Smooth muscle cell (in vitro differentiated cells): ENCODE results near the gene DSE. TPM values are rescaled to one million over a fixed set of nuclear protein-coding genes. Genes with fewer than 3 reads are reported as not detected.

Experiments
- DNase-seq: peaks from one replicate; lab custom pipeline; 2025; ENCODE audit not compliant: unreplicated experiment; lab: John Stamatoyannopoulos, UW
- H2AFZ ChIP-seq: fragments of 200-600 bp; sonication (generic); 2 replicates; pipeline ENCODE4 v1.6.0; 2016; ENCODE audit warnings: antibody characterized with exemption, low read depth, mild to moderate bottlenecking
- H3F3A ChIP-seq: fragments of 200-600 bp; sonication (generic); 2 replicates; pipeline ENCODE4 v1.6.0; 2017; ENCODE audit warnings: antibody characterized with exemption, low read depth
- H3K27ac ChIP-seq: fragments of 200-600 bp; sonication (generic); 2 replicates; pipeline ENCODE4 v1.5.1; 2016; ENCODE audit warnings: low read depth, mild to moderate bottlenecking
- H3K27me3 ChIP-seq: fragments of 200-600 bp; sonication (generic); 2 replicates; pipeline ENCODE4 v1.6.1; 2016; ENCODE audit warnings: low read depth, mild to moderate bottlenecking
- H3K36me3 ChIP-seq: fragments of 200-600 bp; sonication (generic); 2 replicates; pipeline ENCODE4 v1.5.1; 2016; ENCODE audit warnings: low read depth
- H3K4me1 ChIP-seq: fragments of 200-600 bp; sonication (generic); 2 replicates; pipeline ENCODE4 v1.5.1; 2016; ENCODE audit warnings: low read depth
- H3K4me2 ChIP-seq: fragments of 200-600 bp; sonication (generic); 2 replicates; pipeline ENCODE4 v1.6.0; 2016; ENCODE audit warnings: mild to moderate bottlenecking
- H3K4me3 ChIP-seq: fragments of 200-600 bp; sonication (generic); 2 replicates; pipeline ENCODE4 v1.5.1; 2016; ENCODE audit warnings: mild to moderate bottlenecking
- H3K79me2 ChIP-seq: fragments of 200-600 bp; sonication (generic); 2 replicates; pipeline ENCODE4 v1.6.0; 2016; ENCODE audit warnings: low read depth, mild to moderate bottlenecking
- H3K9ac ChIP-seq: fragments of 200-600 bp; sonication (generic); 2 replicates; pipeline ENCODE4 v1.6.0; 2016; ENCODE audit warnings: low read depth
- H3K9me3 ChIP-seq: fragments of 200-600 bp; sonication (generic); replicated peaks from 2 replicates; pipeline ENCODE4 v1.5.1; 2016; ENCODE audit warnings: low read depth
- H4K20me1 ChIP-seq: fragments of 200-600 bp; sonication (generic); 2 replicates; pipeline ENCODE4 v1.6.0; 2016; ENCODE audit warnings: low read depth
- CTCF ChIP-seq: fragments of 200-600 bp; sonication (generic); IDR thresholded peaks from 2 replicates; pipeline ENCODE4 v1.5.1; 2017; ENCODE audit warnings: borderline replicate concordance, mild to moderate bottlenecking, antibody characterized with exemption; ENCODE audit not compliant: insufficient read depth, poor library complexity, severe bottlenecking
- WGBS: methylation state at CpG from one replicate; pipeline ENCODE4 v1.1.7; 2016; ENCODE audit warnings: low lambda C conversion rate; 5-methylcytosine and 5-hydroxymethylcytosine counted together
- polyA plus RNA-seq: library from polyadenylated mRNA; unstranded; fragments of >200 nt; fragmentation: Nextera tagmentation; extraction: Ambion mirVana; gene quantifications from 2 replicates; pipeline ENCODE4 v1.2.1, GENCODE V29; 2016
- total RNA-seq: library from RNA; depleted of rRNA; stranded (reverse); fragments of >200 nt; gene quantifications from 2 replicates; pipeline ENCODE4 v1.2.3, GENCODE V29; 2014

Gene DSE
- total and polyA plus RNA-seq, 2 experiments from 2014 or later: 38.6 to 76.2 TPM

DNA sequence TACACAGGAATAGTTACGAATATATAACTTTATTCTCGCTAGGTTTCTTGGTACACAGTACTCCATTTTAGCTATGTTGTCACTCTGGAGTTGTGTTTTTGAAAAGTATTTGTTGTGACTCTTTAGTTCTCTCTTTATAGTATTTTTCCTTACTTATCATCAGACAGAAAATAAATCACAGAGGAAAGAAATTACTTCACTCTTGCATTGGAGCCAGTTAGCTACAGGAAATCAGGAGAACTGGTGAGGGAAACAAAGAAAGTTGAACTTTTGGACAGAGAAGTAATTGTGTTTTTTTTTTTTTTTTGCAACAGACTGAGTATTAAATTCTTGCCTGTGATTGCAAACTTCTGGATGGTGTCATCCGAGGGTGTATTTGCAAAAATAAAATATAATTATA, 33.9 kb downstream of the DSE start:
- H3K4me3 ChIP-seq: peak overlapping the region; percentile 5
- TF ChIP-seq CTCF: no peak

DNA sequence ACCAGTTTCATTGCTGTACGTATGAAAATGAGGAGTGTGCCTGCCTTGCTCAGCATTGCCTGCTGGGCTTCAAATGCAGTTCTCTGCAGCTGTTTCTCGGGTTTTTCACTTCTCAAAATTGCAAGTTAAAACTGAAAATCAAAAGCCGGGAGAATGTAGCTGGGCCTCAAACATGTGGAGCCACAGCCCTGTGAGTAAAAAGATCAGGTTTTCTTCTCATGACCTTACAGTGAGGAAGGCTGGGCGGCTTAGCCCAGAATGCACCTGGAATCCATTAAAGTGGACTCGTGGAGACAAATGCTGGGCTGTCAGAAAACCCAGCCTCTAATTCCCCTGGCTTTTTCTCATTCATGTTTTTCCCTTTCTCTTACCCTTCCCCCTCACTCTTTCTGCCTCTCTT, 34.4 kb downstream of the DSE start:
- H3K27ac ChIP-seq: peak overlapping the region; percentile 79
- H3F3A ChIP-seq: peaks cover 35% of the 10 kb centered on the region
- TF ChIP-seq CTCF: no peak
- H4K20me1 ChIP-seq: peaks cover 46% of the 10 kb centered on the region
- peaks cover 42% of the 10 kb centered on the region for H3K4me1 ChIP-seq
- peaks cover 71% of the 10 kb centered on the region for H3K79me2 ChIP-seq
- peak overlapping the region; percentile 5 for H3K4me3 ChIP-seq
- no peaks in the 10 kb centered on the region for H3K27me3 ChIP-seq
- H3K4me2 ChIP-seq: peak overlapping the region; percentile 79
- no peak for DNase-seq
- H3K9me3 ChIP-seq: no peaks in the 10 kb centered on the region
- no peak overlapping the region for H3K9ac ChIP-seq
- H3K36me3 ChIP-seq: no peaks in the 10 kb centered on the region
- no peak overlapping the region for H2AFZ ChIP-seq
- 16% methylated on average over 5 of the region's 5 CpGs for WGBS

More for the DNA sequence above, 33.9 kb downstream of the DSE start:
- Histone ChIP-seq H3F3A (peaks cover 35% of the 10 kb centered on the region), H3K27me3 (no peaks in the 10 kb centered on the region), H4K20me1 (peaks cover 42% of the 10 kb centered on the region), H3K4me2 (peak overlapping the region; percentile 79), H3K9ac (no peak overlapping the region), H3K27ac (peak overlapping the region; percentile 79), H2AFZ (no peak overlapping the region), H3K36me3 (no peaks in the 10 kb centered on the region), H3K4me1 (peaks cover 39% of the 10 kb centered on the region), H3K79me2 (peaks cover 71% of the 10 kb centered on the region), H3K9me3 (no peaks in the 10 kb centered on the region)
- 91% methylated on average over 3 of the region's 3 CpGs for WGBS
- DNase-seq: no peak

- no peak for DNase-seq
- H3K79me2 ChIP-seq: peaks cover 70% of the 10 kb centered on the region
- H3K4me1 ChIP-seq: peaks cover 42% of the 10 kb centered on the region
- H4K20me1 ChIP-seq: peaks cover 50% of the 10 kb centered on the region
- H3K27me3 ChIP-seq: no peaks in the 10 kb centered on the region
- TF ChIP-seq CTCF: no peak
- no peaks in the 10 kb centered on the region for H3K36me3 ChIP-seq
- peak overlapping the region; percentile 79 for H3K27ac ChIP-seq
- no peak overlapping the region for H2AFZ ChIP-seq
- peak overlapping the region; percentile 5 for H3K4me3 ChIP-seq
- 45% methylated on average over 8 of the region's 8 CpGs for WGBS
- H3F3A ChIP-seq: peaks cover 35% of the 10 kb centered on the region
- H3K9me3 ChIP-seq: no peaks in the 10 kb centered on the region
- H3K9ac ChIP-seq: no peak overlapping the region
- H3K4me2 ChIP-seq: peak overlapping the region; percentile 79
Observed at GRCh38 chr6:116405652-116406356, 35.1 kb downstream of the DSE start.

GRCh38 chr6:116406678-116407345, 36.1 kb downstream of the DSE start:
- DNase-seq: no peak
- no peaks in the 10 kb centered on the region for H3K9me3 ChIP-seq
- H2AFZ ChIP-seq: no peak overlapping the region
- no peak overlapping the region for H3K4me3 ChIP-seq
- H3K79me2 ChIP-seq: peaks cover 70% of the 10 kb centered on the region
- no peaks in the 10 kb centered on the region for H3K36me3 ChIP-seq
- H3K9ac ChIP-seq: peak overlapping the region; percentile 12
- no peaks in the 10 kb centered on the region for H3K27me3 ChIP-seq
- TF ChIP-seq CTCF: no peak
- peak overlapping the region; percentile 79 for H3K27ac ChIP-seq
- H3K4me1 ChIP-seq: peaks cover 42% of the 10 kb centered on the region
- peaks cover 60% of the 10 kb centered on the region for H4K20me1 ChIP-seq
- H3K4me2 ChIP-seq: peak overlapping the region; percentile 79
- WGBS: 15% methylated on average over 4 of the region's 4 CpGs
- H3F3A ChIP-seq: peaks cover 35% of the 10 kb centered on the region
